Psoas muscle (tissue), 8 donors: ENCODE data around the gene UVSSA. TPM values are rescaled to one million over a fixed set of nuclear protein-coding genes. Genes with fewer than 3 reads are reported as not detected.
"Not testable (repeated sequence)": the region's sequence is repeated elsewhere in the genome, so short reads cannot be mapped to it uniquely, and the experiment has no call there.

Experiments used
- ATAC-seq, 4 donors: fragments of 200-7000 bp; cut with Tn5 transposase; one replicate each; pipeline ENCODE4 v1.9.1; 2020; ENCODE audit warnings: moderate library complexity in 3 of 4, mild to moderate bottlenecking in 2 of 4
- DNase-seq, 2 donors: peaks; one replicate each; pipeline ENCODE4 v3.0.0-alpha.2; 2020
- H3K27ac ChIP-seq: fragments of 200-600 bp; one replicate; pipeline ENCODE4 v1.8.0; 2022
- H3K27me3 ChIP-seq, 3 donors: fragments of 200-600 bp in 1 of 3; one replicate each; pipeline versions ENCODE4 v1.6.1 to v1.8.0; 2013 to 2022; ENCODE audit warnings: low read length in 2 of 3, mild to moderate bottlenecking in 2 of 3, moderate library complexity in 1 of 3; ENCODE audit not compliant: insufficient read depth in 3 of 3
- H3K36me3 ChIP-seq, 2 donors: fragments of 200-600 bp in 1 of 2; one replicate each; pipeline versions ENCODE4 v1.6.1 to v1.8.0; 2013 to 2022; ENCODE audit warnings: low read depth in 1 of 2, mild to moderate bottlenecking in 1 of 2, moderate library complexity in 1 of 2; ENCODE audit not compliant: insufficient read depth in 1 of 2
- H3K4me1 ChIP-seq: fragments of 200-600 bp; one replicate; pipeline ENCODE4 v1.8.0; 2022
- H3K4me3 ChIP-seq: fragments of 200-600 bp; one replicate; pipeline ENCODE4 v1.8.0; 2022; ENCODE audit warnings: mild to moderate bottlenecking
- H3K9me3 ChIP-seq: fragments of 200-600 bp; one replicate; pipeline ENCODE4 v1.8.0; 2022
- CTCF ChIP-seq: fragments of 200-600 bp; IDR thresholded peaks from one replicate; pipeline ENCODE4 v1.8.0; 2022; ENCODE audit warnings: antibody characterized with exemption
- WGBS, 3 donors: extraction: QIAGEN DNeasy Blood & Tissue Kit; methylation state at CpG; one replicate each; pipeline versions ENCODE4 v1.1.6 to v1.1.7; 2013; 5-methylcytosine and 5-hydroxymethylcytosine counted together
- intact Hi-C, 2 donors: fragments of 100-400 bp; cut with DNase I; formaldehyde crosslinking; loops; one replicate each; pipeline versions ENCODE4 v1.11.0 to v1.14.2; 2022
- polyA plus RNA-seq, 3 donors: library from polyadenylated mRNA; stranded (reverse); fragments of 200-250 nt; gene quantifications; one replicate each; pipeline ENCODE4 v1.2.3, GENCODE V29; 2013
- total RNA-seq, 4 donors: library from RNA; stranded (reverse); fragmentation: NEBNext Ultra II Directional in 2 of 4; extraction: Animal tissue kit (Norgen Biotek cat#: 25700) in 2 of 4; gene quantifications; one replicate each; pipeline versions ENCODE4 v1.2.1 to v1.2.4, GENCODE V29; 2021 to 2023
- donor health status: healthy with polysubstance abuse.
- donor health status: DM: no; HTN: no; CAD: no; lungs with moderate emphysema.
- donor health status: Bipolar disorder and iron deficiency.
- donor health status: healthy.
- donor health status: DM: yes; HTN: yes; CAD: no.
- donor health status: DM: no; HTN: no; CAD: no.
- donor health status: DM: no; HTN: no; CAD: no.
- donor health status: DM: yes; HTN: yes; CAD: no.

The UVSSA gene
- total and polyA plus RNA-seq, 7 donors: 1.9 to 9.4 (median 7.7) TPM

- H3K4me3 ChIP-seq: no peak overlapping the region
- intact Hi-C loops: no loop called here
- no peak overlapping the region for H3K27ac ChIP-seq
- H3K4me1 ChIP-seq: no peaks in the 10 kb centered on the region
- DNase-seq (no peak), ATAC-seq (no peak)
- 93 to 96% (median 93%) methylated on average over 28 of the region's 28 CpGs for WGBS, 3 donors
- no peak for TF ChIP-seq CTCF
- peaks cover 3 to 43% of the 10 kb centered on the region in 2 donors for H3K36me3 ChIP-seq
- H3K9me3 ChIP-seq: no peaks in the 10 kb centered on the region
- no peaks in the 10 kb centered on the region for H3K27me3 ChIP-seq
Observed at GRCh38 chr4:1371176-1372165, 24.5 kb downstream of the UVSSA start.

GRCh38 chr4:1372576-1372975, 25.6 kb downstream of the UVSSA start:
- DNase-seq, ATAC-seq, H3K4me3 ChIP-seq, H3K27ac ChIP-seq, intact Hi-C loops, H3K4me1 ChIP-seq, H3K9me3 ChIP-seq, H3K27me3 ChIP-seq: not testable (repeated sequence)
- H3K36me3 ChIP-seq: peaks cover 0 to 41% of the 10 kb centered on the region in 2 donors
- 76 to 92% (median 88%) methylated on average over 11 to 22 of the region's 22 CpGs for WGBS, 3 donors

GRCh38 chr4:1373892-1374705, 27.1 kb downstream of the UVSSA start:
- TF ChIP-seq CTCF: no peak
- H3K9me3 ChIP-seq: no peaks in the 10 kb centered on the region
- ATAC-seq: no peak
- no peak overlapping the region for H3K27ac ChIP-seq
- no peaks in the 10 kb centered on the region for H3K4me1 ChIP-seq
- peaks cover 0 to 34% of the 10 kb centered on the region in 2 donors for H3K36me3 ChIP-seq
- 93 to 96% (median 95%) methylated on average over 41 to 42 of the region's 42 CpGs for WGBS, 3 donors
- no peak for DNase-seq
- no peak overlapping the region for H3K4me3 ChIP-seq
- H3K27me3 ChIP-seq: no peaks in the 10 kb centered on the region
- intact Hi-C loops: no loop called here

- WGBS, 3 donors: 89 to 95% (median 91%) methylated on average over 14 of the region's 14 CpGs
- Histone ChIP-seq H3K36me3 (peaks cover 0 to 34% of the 10 kb centered on the region in 2 donors), H3K27me3 (no peaks in the 10 kb centered on the region), H3K4me3 (no peak overlapping the region), H3K4me1 (no peaks in the 10 kb centered on the region), H3K9me3 (no peaks in the 10 kb centered on the region), H3K27ac (no peak overlapping the region)
- intact Hi-C loops: no loop called here
- ATAC-seq (no peak), DNase-seq (peak in 1 of 2 donors; percentile 43)
- no peak for TF ChIP-seq CTCF
Observed at GRCh38 chr4:1374706-1375045, 27.7 kb downstream of the UVSSA start.
